LoVo (cell line): ENCODE data around the gene YWHAB.

Experiments
- DNase-seq: peaks from one replicate; pipeline ENCODE4 v3.0.0-alpha.2; 2016; ENCODE audit warnings: low spot score

The YWHAB gene

GRCh38 chr20:44914924-44915323 lies 29.4 kb downstream of the YWHAB start:
- no peak for DNase-seq

- no peak for DNase-seq
Observed at GRCh38 chr20:44916586-44916985, 31.1 kb downstream of the YWHAB start.

DNA sequence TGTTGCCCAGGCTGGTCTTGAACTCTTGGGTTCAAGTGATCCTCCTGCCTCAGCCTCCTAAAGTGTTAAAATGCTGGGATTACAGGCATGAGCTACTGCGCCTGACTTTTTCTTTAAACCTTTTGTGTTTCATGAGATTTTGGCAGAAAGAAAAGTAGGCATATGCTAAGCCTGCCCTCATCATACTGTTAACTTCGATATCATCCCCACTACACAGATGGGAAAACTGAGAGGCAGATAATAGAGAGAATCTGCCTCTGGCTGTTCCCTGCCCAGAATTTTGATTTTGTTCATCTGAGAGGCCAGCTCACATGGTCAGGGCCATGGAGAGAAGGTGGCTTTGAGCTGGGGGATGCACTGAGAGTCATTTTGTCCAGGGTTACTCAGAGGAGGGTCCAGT lies 31.9 kb downstream of the YWHAB start:
- no peak for DNase-seq

DNA sequence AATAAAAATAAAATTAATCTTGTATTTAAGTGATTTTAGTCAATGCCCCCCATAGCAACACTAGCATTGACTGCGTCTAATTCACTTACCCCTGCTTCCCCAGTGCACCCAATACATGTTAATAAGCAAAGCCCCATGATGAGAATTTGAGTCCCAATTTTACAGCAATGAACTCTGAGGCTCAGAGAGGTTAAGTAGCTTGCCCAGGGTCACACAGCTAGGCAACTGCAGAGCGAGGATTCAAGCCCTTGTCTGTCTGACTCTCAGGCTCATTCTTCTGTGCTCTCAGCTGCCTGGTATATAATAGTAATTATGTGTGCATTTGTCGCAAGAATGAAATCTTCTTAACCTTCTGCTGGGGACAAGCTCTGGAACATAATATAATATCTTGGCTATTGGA lies 32.8 kb downstream of the YWHAB start:
- DNase-seq, result no peak

GRCh38 chr20:44918761-44919160 lies 33.3 kb downstream of the YWHAB start:
- no peak for DNase-seq

DNA sequence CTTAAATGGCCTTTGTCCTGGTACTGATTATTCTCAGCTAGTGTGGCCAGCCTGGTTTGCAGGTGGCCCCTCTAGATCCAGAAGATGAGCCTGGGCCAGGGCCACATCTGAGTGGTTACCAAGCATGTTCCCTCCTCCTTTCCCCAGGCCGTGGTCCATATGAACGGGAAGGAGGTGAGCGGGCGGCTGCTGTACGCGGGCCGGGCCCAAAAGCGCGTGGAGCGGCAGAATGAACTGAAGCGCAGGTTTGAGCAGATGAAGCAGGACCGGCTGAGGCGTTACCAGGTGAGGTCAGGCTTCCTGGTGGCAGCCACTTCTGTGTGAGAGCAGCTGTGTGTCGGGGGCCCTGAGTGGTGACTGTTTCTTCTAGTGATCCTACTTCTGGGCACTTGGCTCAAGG lies 35.9 kb downstream of the YWHAB start:
- DNase-seq, result no peak

GRCh38 chr20:44924541-44924940 lies 39.0 kb downstream of the YWHAB start:
- DNase-seq, result no peak

DNA sequence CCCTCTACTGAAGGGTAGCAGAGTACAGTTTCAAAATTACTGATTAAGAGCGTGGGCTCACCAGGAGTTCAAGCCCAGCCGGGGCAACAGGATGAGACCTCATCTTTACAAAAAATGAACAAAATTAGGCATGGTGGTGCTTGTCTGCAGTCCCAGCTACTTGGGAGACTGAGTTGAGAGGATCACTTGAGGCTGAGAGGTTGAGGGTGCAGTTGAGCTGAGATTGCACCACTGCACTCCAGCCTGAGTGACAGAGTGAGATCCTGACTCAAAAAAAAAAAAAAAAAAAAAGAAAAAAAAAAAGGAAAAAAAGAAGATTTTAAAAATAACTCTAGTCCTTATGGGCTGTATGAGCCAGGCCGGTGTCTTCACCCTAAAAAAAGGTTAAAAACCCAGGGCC lies 43.1 kb downstream of the YWHAB start:
- no peak for DNase-seq

- DNase-seq, result no peak
Observed at GRCh38 chr20:44930517-44931168, 45.1 kb downstream of the YWHAB start.

GRCh38 chr20:44931911-44932310 lies 46.4 kb downstream of the YWHAB start:
- no peak for DNase-seq

- DNase-seq, result no peak
Observed at GRCh38 chr20:44932916-44933315, 47.4 kb downstream of the YWHAB start.

DNA sequence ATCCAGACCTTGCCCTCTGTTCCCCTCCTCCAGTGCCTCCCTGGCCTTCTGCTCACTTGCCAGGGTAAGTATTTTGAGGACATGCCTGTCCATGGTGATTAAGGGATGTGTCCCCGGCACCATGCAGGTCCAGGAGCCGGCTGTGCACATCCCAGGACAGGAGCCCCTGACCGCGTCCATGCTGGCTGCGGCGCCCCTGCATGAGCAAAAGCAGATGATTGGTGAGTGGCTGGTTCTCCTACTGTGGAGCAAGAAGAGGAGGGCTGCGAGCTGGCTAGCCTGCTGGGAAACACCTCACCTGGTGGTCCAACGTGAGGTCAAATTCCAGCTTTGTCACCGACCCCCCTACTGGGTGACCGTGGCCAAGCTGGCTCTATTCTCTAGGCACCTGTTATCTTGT lies 51.0 kb downstream of the YWHAB start:
- DNase-seq, result no peak

GRCh38 chr20:44938637-44939036 lies 53.1 kb downstream of the YWHAB start:
- DNase-seq, result no peak

DNA sequence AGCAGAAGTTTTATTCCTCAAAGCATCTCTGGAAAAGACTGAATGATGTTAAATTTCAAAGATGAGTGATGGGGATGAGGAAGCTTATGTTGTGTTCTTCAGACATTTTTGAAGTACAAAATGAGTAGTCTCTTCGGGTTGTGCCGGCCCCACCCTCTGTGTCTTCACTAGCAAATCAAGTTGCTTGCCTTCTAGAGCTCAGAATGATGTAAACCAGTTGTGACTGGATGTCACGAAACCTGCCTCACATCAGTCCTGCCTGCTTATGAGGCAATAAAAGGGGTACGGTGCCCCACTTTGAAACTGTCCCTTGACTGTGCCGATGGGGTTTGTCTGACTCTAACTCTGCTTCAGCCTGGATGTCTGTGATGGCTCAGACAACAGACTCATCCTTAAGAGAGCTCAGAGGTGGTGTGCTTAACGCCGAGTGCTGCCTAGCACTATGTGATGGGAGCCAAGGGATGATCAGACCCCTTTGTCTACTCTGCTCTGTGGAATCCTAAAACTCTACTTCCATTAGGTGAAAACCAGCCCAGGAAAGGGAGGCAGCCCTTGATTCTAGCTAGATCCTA lies 55.7 kb downstream of the YWHAB start:
- DNase-seq, result no peak

DNA sequence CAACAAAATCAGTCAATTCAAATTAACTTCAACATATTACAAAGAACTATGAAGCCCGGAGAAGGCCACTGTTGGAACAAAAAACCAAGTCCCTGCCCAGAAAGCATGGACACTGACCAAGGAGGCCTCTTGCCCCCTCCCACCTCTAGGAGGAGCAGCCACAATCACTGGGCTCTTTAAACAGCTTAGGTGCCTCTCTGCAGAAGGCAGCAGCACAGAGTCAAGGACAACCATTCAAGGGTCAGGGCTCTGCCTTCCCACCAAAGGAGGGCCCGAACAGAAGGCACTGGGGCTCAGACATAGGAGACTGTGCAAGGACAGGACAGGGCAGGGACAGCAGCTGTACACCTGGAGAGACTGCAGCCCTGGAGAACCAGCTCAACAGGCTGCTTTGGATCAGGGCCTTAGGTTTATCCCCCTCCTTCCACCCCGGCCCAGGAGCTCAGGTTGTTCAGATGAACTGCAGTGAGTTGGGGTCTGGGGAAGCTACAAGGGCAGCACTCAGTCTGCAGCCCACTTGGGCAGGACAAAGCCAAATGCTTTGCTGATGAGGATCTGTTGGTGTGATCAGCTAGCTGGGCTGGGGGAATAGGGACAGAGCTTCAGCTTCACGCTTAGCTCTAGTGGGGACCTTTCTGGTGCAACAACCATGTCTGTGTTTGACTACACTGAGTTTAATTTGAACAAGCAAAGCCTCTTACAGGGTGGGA lies 56.9 kb downstream of the YWHAB start:
- DNase-seq, result no peak

DNA sequence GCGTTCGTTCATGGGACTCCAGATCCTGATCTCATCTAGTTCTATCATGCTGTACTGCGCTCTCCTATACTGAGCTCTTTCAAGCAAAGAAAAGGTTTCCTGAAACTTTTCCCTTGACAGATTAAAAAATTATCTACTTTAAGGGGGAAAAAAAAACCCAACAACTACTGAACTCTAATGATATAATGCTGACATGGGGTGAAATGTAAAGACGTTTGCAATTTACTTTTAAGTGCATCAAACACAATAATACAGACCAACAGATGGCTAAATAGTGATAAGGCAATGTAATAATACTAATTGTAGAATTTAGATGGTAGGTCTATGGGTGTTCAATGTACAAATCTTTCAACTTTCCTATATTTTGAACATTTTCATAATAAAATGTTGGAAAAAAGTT lies 58.3 kb downstream of the YWHAB start:
- no peak for DNase-seq

- DNase-seq, result no peak
Observed at GRCh38 chr20:44945261-44945660, 59.8 kb downstream of the YWHAB start.

DNA sequence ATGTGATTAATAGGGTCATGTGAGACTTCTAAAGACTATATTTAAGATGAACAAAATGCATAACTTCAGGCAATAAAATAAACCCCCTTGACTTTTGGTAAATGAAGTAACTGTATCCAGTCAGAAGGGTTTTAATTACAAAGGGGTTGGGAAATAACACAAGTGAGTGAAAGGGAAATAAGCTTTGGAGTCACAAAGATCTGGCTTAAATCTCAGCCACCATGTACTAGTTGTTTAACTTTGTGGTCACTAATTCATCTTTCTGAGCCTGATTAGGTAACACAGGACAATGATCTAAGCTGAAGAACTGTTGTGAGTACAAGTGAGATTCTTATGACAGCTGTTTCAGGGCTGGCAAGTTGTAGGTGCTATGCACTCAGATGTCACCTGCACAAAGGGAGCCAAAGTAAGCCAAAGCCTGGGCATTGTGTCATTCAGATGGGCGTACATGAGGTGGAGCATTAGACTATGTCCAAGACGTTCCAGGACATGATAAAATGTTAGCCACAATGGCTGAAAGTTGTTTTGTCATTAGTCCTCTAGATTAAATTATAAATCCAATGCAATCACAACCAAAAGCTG lies 60.9 kb downstream of the YWHAB start:
- no peak for DNase-seq

- no peak for DNase-seq
Observed at GRCh38 chr20:44948107-44948506, 62.6 kb downstream of the YWHAB start.

DNA sequence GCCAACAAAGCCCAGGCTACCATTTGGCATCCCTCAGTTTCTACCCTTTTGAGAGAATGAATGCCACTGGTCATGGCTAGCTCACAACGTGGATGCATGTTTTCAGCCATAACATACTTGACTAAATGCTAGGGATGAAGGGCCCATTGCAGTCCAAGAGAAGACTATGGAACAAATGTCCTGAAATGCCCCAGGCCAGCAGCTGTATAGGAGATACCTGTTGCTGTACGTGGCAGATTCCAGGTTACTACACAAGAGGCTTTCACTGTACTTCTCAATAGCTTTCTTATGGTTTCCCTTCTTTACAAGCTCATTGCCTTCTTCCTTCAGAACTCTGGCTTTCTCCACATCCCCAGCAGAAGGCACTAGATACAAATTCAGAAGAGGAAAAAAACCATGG lies 63.0 kb downstream of the YWHAB start:
- no peak for DNase-seq

DNA sequence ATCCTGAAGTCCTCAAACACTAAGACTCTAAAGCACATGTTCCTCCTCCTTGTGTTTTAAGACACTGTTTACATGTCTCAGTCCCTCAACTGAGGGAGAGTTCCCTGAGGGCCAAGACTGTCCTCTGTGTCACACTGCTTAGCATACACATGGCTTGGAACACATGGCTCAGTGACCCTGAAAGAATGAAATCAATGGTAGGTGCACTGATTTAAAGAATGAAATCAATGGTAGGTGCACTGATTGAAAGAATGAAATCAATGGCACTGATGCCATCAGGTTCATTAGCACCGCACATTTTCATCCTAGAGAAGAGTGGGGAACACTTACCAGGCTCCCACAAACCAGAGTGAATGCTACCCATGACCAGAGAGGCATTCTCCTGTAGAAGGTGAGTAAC lies 64.9 kb downstream of the YWHAB start:
- DNase-seq, result no peak

DNA sequence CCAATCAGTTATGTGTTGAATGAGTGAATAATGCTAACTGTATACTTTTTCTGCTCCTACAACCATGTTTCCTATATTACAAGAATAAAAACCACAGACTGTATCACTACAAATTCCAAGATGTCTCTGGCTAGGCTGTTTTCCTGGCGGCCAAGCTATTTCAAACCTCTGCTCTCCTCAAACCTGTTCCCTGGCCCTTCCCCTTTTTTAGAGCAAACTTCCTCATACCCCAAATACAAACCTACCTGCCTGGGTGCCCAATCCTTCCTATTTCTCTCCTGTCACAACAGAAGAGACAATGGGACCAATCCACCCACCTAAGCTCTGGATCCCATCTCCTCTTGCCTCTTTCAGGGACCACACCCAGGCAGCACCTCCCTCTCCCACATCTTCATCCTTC lies 67.2 kb downstream of the YWHAB start:
- DNase-seq, result no peak

DNA sequence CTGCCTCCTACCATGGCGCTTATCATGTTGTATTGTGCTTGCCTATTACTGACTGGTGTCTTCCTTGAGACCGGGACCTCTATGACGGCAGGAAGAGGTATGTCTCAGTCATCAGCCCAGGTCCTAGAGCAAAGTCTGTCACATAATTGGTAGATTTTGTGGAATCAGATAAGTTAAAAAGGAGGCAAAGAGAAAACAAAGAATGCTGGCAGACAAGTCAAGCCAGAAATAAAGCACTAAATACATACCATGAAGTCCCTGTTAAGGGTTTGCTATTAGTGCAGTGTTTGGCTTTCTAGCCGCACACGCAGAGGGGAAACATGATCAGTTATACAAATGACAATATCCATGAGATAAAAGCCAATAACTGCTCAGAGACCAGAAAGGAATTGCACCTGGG lies 68.7 kb downstream of the YWHAB start:
- no peak for DNase-seq
